GM10266 (cell line): ENCODE results near the gene DPP9.
A peak's percentile ranks its signal among the peaks of the same experiment; 100 is the strongest.

Source experiments
- DNase-seq: peaks from one replicate; pipeline ENCODE4 v3.0.0; 2012; ENCODE audit errors: extremely low spot score
- CTCF ChIP-seq: IDR thresholded peaks from 2 replicates; pipeline ENCODE4 v1.5.1; 2012; ENCODE audit warnings: mild to moderate bottlenecking, low read depth; ENCODE audit not compliant: control insufficient read depth, insufficient read depth; ENCODE audit errors: missing control alignments

Gene DPP9

GRCh38 chr19:4642625-4643024, 81.0 kb downstream of the DPP9 start:
- no peak for TF ChIP-seq CTCF
- DNase-seq, result no peak

- no peak for TF ChIP-seq CTCF
- DNase-seq, result no peak
Measured at GRCh38 chr19:4641132-4641531, 82.5 kb downstream of the DPP9 start.

- no peak for DNase-seq
Measured at GRCh38 chr19:4640247-4641000, 83.2 kb downstream of the DPP9 start.

GRCh38 chr19:4639531-4640246, 84.0 kb downstream of the DPP9 start:
- no peak for TF ChIP-seq CTCF
- no peak for DNase-seq

More at GRCh38 chr19:4640247-4641000, 83.2 kb downstream of the DPP9 start:
- TF ChIP-seq CTCF, result no peak

- no peak for TF ChIP-seq CTCF
- DNase-seq, result peak; percentile 100
Measured at GRCh38 chr19:4638828-4639530, 84.7 kb downstream of the DPP9 start, which contains the start of gene TNFAIP8L1. TNFAIP8L1 (plus strand) TSS chr19:4639516; CDS start chr19:4651870, 12,354 bp downstream.

- DNase-seq, result no peak
- TF ChIP-seq CTCF, result no peak
Measured at GRCh38 chr19:4638317-4638716, 85.3 kb downstream of the DPP9 start.
